PC-3 (cell line): Measurements from ENCODE around the gene FLII. TPM values are rescaled to one million over a fixed set of nuclear protein-coding genes. Genes with fewer than 3 reads are reported as not detected.
A peak's percentile ranks its signal among the peaks of the same experiment; 100 is the strongest.

Source experiments
- ATAC-seq: fragments of 200-7000 bp; cut with Tn5 transposase; 2 replicates; pipeline ENCODE4 v1.9.1; 2020; ENCODE audit warnings: mild to moderate bottlenecking, moderate library complexity
- BruUV-seq: library from RNA; stranded (reverse); fragments of 400-500 nt; replicated peaks from 2 replicates; lab custom pipeline; 2021; lab: Mats Ljungman, UMichigan
- CTCF ChIA-PET: fragments of 300-600 bp; sonication (Branson Sonifier 250); formaldehyde crosslinking; loops from one replicate; lab custom pipeline; 2022; ENCODE audit warnings: antibody characterized with exemption; lab: Charles Lee
- POLR2A ChIA-PET: fragments of 300-600 bp; sonication (Branson Sonifier 250); formaldehyde crosslinking; loops from one replicate; lab custom pipeline; 2022; ENCODE audit warnings: antibody characterized with exemption; ENCODE audit not compliant: unreplicated experiment; lab: Charles Lee
- DNase-seq: peaks from one replicate; pipeline ENCODE4 v3.0.0-alpha.2; 2015
- H2AFZ ChIP-seq: fragments of 300-600 bp; sonication (generic); 2 replicates; pipeline ENCODE4 v1.6.0; 2016; ENCODE audit warnings: antibody characterized with exemption, low read length
- H3F3A ChIP-seq: fragments of 300-600 bp; sonication (generic); one replicate; pipeline ENCODE4 v1.6.0; 2017; ENCODE audit warnings: antibody characterized with exemption, low read length, control low read depth, mild to moderate bottlenecking; ENCODE audit not compliant: unreplicated experiment
- H3K27ac ChIP-seq: fragments of 300-600 bp; sonication (generic); 2 replicates; pipeline ENCODE4 v1.5.1; 2016; ENCODE audit warnings: mild to moderate bottlenecking, low read length
- H3K27me3 ChIP-seq: fragments of 300-600 bp; sonication (generic); 2 replicates; pipeline ENCODE4 v1.6.1; 2016; ENCODE audit warnings: low read length, mixed read lengths
- H3K36me3 ChIP-seq: fragments of 300-600 bp; sonication (generic); 2 replicates; pipeline ENCODE4 v1.6.1; 2016; ENCODE audit warnings: low read depth, mixed run types, low read length, mixed read lengths
- H3K4me1 ChIP-seq: fragments of 300-600 bp; sonication (generic); 2 replicates; pipeline ENCODE4 v1.5.1; 2016; ENCODE audit warnings: low read length; ENCODE audit not compliant: insufficient read depth
- H3K4me2 ChIP-seq: fragments of 300-600 bp; sonication (generic); 2 replicates; pipeline ENCODE4 v1.6.0; 2016; ENCODE audit warnings: low read length
- H3K4me3 ChIP-seq: fragments of 300-600 bp; sonication (generic); 2 replicates; pipeline ENCODE4 v1.5.1; 2016; ENCODE audit warnings: mild to moderate bottlenecking, low read length, mixed read lengths
- H3K79me2 ChIP-seq: fragments of 300-600 bp; sonication (generic); 2 replicates; pipeline ENCODE4 v1.6.1; 2017; ENCODE audit warnings: low read length, mixed read lengths
- H3K9ac ChIP-seq: fragments of 300-600 bp; sonication (generic); 2 replicates; pipeline ENCODE4 v1.6.0; 2016; ENCODE audit warnings: mild to moderate bottlenecking, low read length
- H3K9me2 ChIP-seq: fragments of 300-600 bp; sonication (generic); replicated peaks from 2 replicates; pipeline ENCODE4 v1.6.1; 2016; ENCODE audit warnings: mixed run types, low read length, mixed read lengths
- H3K9me3 ChIP-seq: fragments of 300-600 bp; sonication (generic); 2 replicates; pipeline ENCODE4 v1.6.1; 2016; ENCODE audit warnings: low read length, mixed read lengths
- H4K20me1 ChIP-seq: fragments of 300-600 bp; sonication (generic); 2 replicates; pipeline ENCODE4 v1.6.1; 2016; ENCODE audit warnings: low read length, mixed read lengths
- CTCF ChIP-seq: fragments of 300-600 bp; sonication (generic); conservative IDR thresholded peaks from 2 replicates; pipeline ENCODE4 v1.5.1; 2017; ENCODE audit warnings: antibody characterized with exemption, low read depth, mild to moderate bottlenecking, low read length
- EZH2 ChIP-seq: fragments of 300-600 bp; sonication (generic); IDR thresholded peaks from one replicate; pipeline ENCODE4 v1.6.1; 2017; ENCODE audit warnings: antibody characterized with exemption, mild to moderate bottlenecking, low read length; ENCODE audit not compliant: unreplicated experiment
- EZH2phosphoT487 ChIP-seq: fragments of 300-600 bp; sonication (generic); IDR thresholded peaks from 2 replicates; pipeline ENCODE4 v1.6.1; 2018; ENCODE audit warnings: mild to moderate bottlenecking, antibody characterized with exemption, low read length, borderline replicate concordance
- intact Hi-C: fragments of 100-400 bp; cut with micrococcal nuclease; formaldehyde crosslinking; loops from 2 replicates; pipeline ENCODE4 v1.9.0; 2023
- total RNA-seq: library from RNA; depleted of rRNA; stranded (reverse); fragments of >200 nt; gene quantifications from 2 replicates; pipeline ENCODE4 v1.2.3, GENCODE V29; 2014

FLII gene
- total RNA-seq, 1 experiment from 2014 or later, result 537 TPM

- Histone ChIP-seq H3K4me3 (no peak overlapping the region), H3K36me3 (peaks cover 43% of the 10 kb centered on the region), H3K27me3 (no peaks in the 10 kb centered on the region), H3K4me1 (no peaks in the 10 kb centered on the region), H3K4me2 (no peak overlapping the region), H3F3A (no peaks in the 10 kb centered on the region), H3K79me2 (no peaks in the 10 kb centered on the region), H3K9me2 (no peaks in the 10 kb centered on the region), H3K9me3 (no peaks in the 10 kb centered on the region), H2AFZ (no peak overlapping the region), H3K9ac (no peak overlapping the region), H3K27ac (no peak overlapping the region), H4K20me1 (no peaks in the 10 kb centered on the region)
- TF ChIP-seq EZH2, result no peak
- TF ChIP-seq CTCF, result no peak
- no peak for TF ChIP-seq EZH2phosphoT487
- no TSS peak for BruUV-seq
- POLR2A ChIA-PET, result no interaction called here
- CTCF ChIA-PET, result no interaction called here
- no peak for DNase-seq
- intact Hi-C loops, result no loop called here
- ATAC-seq, result no peak
Observed at GRCh38 chr17:18246109-18246725, 12.3 kb downstream of the FLII start.

DNA sequence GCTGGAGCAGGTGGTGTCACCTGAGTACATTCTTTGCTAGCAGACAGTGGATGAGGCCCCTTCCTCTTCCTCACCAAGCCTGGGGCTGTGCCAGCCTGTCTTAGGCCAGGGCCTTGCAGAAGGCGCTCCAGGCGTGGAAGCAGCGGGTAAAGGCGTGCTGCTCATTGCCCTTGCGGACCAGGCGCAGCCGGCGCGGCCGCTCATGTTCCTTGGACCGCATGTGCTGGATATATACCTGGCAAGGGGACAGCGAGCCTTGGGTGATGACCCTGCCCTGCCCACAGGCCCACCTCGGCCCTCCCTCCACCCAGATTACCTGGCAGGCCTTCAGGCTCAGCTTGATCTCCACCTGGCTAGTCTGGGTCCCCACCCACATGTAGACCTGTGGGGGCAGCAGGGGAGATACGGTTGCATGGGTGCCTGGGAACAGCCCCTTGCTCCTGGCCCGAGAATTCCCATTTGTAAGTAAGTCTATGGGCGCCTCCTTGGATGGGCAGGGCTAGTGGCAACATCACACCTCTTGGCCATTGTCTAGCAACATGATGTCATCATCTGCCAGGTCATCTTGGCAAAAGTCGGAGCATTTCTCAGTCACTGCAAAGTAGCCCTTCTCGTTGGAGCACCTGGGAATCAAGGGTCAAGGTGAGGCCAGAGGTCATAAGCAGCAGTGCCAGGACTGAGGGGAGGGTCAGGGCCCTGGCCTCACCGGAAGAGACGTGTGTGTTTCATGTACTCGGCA is 13.3 kb downstream of the FLII start:
- H3K4me1 ChIP-seq, result no peaks in the 10 kb centered on the region
- no peak overlapping the region for H3K9ac ChIP-seq
- H2AFZ ChIP-seq, result no peak overlapping the region
- no peaks in the 10 kb centered on the region for H3F3A ChIP-seq
- no peaks in the 10 kb centered on the region for H3K9me3 ChIP-seq
- no peak overlapping the region for H3K4me3 ChIP-seq
- CTCF ChIA-PET, result no interaction called here
- ATAC-seq, result no peak
- no peak overlapping the region for H3K4me2 ChIP-seq
- no peak overlapping the region for H3K27ac ChIP-seq
- BruUV-seq, result TSS peak; percentile 61
- no peaks in the 10 kb centered on the region for H3K9me2 ChIP-seq
- POLR2A ChIA-PET, result no interaction called here
- intact Hi-C loops, result no loop called here
- H3K36me3 ChIP-seq, result peaks cover 39% of the 10 kb centered on the region
- no peaks in the 10 kb centered on the region for H4K20me1 ChIP-seq
- H3K79me2 ChIP-seq, result no peaks in the 10 kb centered on the region
- no peak for TF ChIP-seq CTCF
- no peak for TF ChIP-seq EZH2
- no peak for TF ChIP-seq EZH2phosphoT487
- DNase-seq, result no peak
- H3K27me3 ChIP-seq, result no peaks in the 10 kb centered on the region
